ENCODE data around the gene OBSCN. TPM values are rescaled to one million over a fixed set of nuclear protein-coding genes. Genes with fewer than 3 reads are reported as not detected.

The OBSCN gene
- total RNA-seq, 6 experiments from 2014 or later = 0.27 to 1.8 (median 0.53) TPM

GRCh38 chr1:228207381-228207810 is 448 bp upstream of the OBSCN start:
- H3K4me3 Mint-ChIP-seq = no peak overlapping the region
- DNase-seq = no peak
- no peaks in the 10 kb centered on the region for H3K4me1 Mint-ChIP-seq (ENCODE audit: low read depth)
- H3K27me3 Mint-ChIP-seq (ENCODE audit: insufficient read depth) = no peaks in the 10 kb centered on the region; the same call in 1 of the 2 replicates
- H3K36me3 Mint-ChIP-seq (ENCODE audit: low read depth) = no peaks in the 10 kb centered on the region
- H3K9me3 Mint-ChIP-seq = no peaks in the 10 kb centered on the region
- no peak overlapping the region for H3K27ac Mint-ChIP-seq
- no peak for TF ChIP-seq CTCF (IDR thresholded peaks at IDR 0.05)

- no peak overlapping the region for H3K4me3 Mint-ChIP-seq
- no peak for TF ChIP-seq CTCF (IDR thresholded peaks at IDR 0.05)
- no peaks in the 10 kb centered on the region; the same call in 1 of the 2 replicates for H3K27me3 Mint-ChIP-seq (ENCODE audit: insufficient read depth)
- no peaks in the 10 kb centered on the region for H3K4me1 Mint-ChIP-seq (ENCODE audit: low read depth)
- H3K9me3 Mint-ChIP-seq = no peaks in the 10 kb centered on the region
- DNase-seq = no peak
- no peaks in the 10 kb centered on the region for H3K36me3 Mint-ChIP-seq (ENCODE audit: low read depth)
- H3K27ac Mint-ChIP-seq = no peak overlapping the region
Observed at GRCh38 chr1:228208831-228209551, 1.1 kb downstream of the OBSCN start.

- H3K36me3 Mint-ChIP-seq (ENCODE audit: low read depth) = no peaks in the 10 kb centered on the region
Observed at GRCh38 chr1:228209657-228210056, 1.8 kb downstream of the OBSCN start.

GRCh38 chr1:228210076-228210651 is 2.3 kb downstream of the OBSCN start:
- Mint-ChIP-seq H3K9me3 (no peaks in the 10 kb centered on the region), H3K4me3 (no peak overlapping the region), H3K4me1 (ENCODE audit: low read depth) (no peaks in the 10 kb centered on the region), H3K36me3 (ENCODE audit: low read depth) (no peaks in the 10 kb centered on the region), H3K27ac (no peak overlapping the region), H3K27me3 (ENCODE audit: insufficient read depth) (no peaks in the 10 kb centered on the region)
- no peak for TF ChIP-seq CTCF (IDR thresholded peaks at IDR 0.05)
- DNase-seq = no peak

More at GRCh38 chr1:228209657-228210056, 1.8 kb downstream of the OBSCN start:
- no peak for DNase-seq
- Mint-ChIP-seq H3K4me1 (ENCODE audit: low read depth) (no peaks in the 10 kb centered on the region), H3K27me3 (ENCODE audit: insufficient read depth) (no peaks in the 10 kb centered on the region; the same call in 1 of the 2 replicates), H3K9me3 (no peaks in the 10 kb centered on the region), H3K4me3 (no peak overlapping the region), H3K27ac (no peak overlapping the region)
- TF ChIP-seq CTCF (IDR thresholded peaks at IDR 0.05) = no peak

GRCh38 chr1:228210712-228211530 is 3.1 kb downstream of the OBSCN start:
- no peak overlapping the region for H3K27ac Mint-ChIP-seq

More at GRCh38 chr1:228210712-228211530, 3.1 kb downstream of the OBSCN start:
- DNase-seq = no peak
- no peaks in the 10 kb centered on the region for H3K9me3 Mint-ChIP-seq
- no peaks in the 10 kb centered on the region for H3K4me1 Mint-ChIP-seq (ENCODE audit: low read depth)
- no peak for TF ChIP-seq CTCF (IDR thresholded peaks at IDR 0.05)
- H3K36me3 Mint-ChIP-seq (ENCODE audit: low read depth) = no peaks in the 10 kb centered on the region
- no peaks in the 10 kb centered on the region for H3K27me3 Mint-ChIP-seq (ENCODE audit: insufficient read depth)
- H3K4me3 Mint-ChIP-seq = no peak overlapping the region
